ENCODE data around the gene PSMC3.
A peak's percentile ranks its signal among the peaks of the same experiment; 100 is the strongest.
"Not testable (repeated sequence)": the region's sequence is repeated elsewhere in the genome, so short reads cannot be mapped to it uniquely, and the experiment has no call there.

PSMC3 gene

DNA sequence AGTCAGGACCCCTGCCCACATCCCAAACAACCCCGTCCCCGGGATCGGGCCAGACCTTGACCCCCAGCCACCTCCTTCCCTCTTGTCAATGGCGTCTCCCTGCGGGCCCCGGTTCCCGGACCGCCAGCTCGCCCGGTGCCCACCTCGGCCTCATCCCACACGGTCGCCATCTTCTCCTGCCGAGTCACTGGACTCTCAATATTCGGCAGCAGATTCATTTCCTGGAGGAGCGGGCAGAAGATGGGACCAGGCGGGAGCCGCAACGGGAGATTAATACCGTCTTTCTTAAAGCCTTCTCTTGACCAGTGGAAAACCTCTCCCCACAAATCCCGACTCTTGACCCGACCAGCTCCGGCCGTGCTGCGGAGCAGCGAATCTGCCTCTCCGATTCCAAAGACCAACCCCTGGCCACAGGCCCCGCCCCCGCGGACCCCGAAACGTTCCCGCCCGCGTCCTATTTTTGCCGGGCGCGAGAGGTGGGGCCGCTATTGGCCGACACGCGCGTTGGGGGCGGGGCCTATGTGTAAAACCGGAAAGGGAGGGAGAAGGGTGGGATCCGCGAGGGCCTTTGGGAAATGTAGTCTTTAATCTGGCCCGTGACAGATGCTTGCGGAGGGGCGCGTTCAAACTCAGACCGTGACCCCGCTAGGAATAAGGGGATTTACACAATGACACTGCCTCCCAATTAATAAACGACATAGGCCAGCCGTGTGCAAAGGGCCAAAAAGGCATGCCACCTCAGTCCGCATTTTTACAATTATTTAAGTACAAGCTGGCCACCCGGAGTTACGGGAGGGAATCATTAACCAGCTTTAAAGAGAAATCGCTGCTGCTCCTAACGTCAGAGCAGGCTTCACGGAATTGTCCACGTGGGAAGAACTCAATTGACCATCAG, at the start of gene PSMC3:
PSMC3 (minus strand) TSS at position 378 of the 895 bp plus-strand sequence; CDS start at position 218, 160 bp downstream.
- ATAC-seq (peak; percentile 96), DNase-seq (ENCODE audit: low spot score in 2 of 2) (peak; percentile 98 to 99)
- H3K27ac Mint-ChIP-seq: peak within 1 kb of the TSS; percentile 100
- H3K4me3 Mint-ChIP-seq: peak within 1 kb of the TSS; percentile 100
- H3K36me3 Mint-ChIP-seq: peaks cover 52% of the 10 kb centered on the region
- H3K4me1 Mint-ChIP-seq: peaks cover 31% of the 10 kb centered on the region
- H3K9me3 Mint-ChIP-seq: no peaks in the 10 kb centered on the region

DNA sequence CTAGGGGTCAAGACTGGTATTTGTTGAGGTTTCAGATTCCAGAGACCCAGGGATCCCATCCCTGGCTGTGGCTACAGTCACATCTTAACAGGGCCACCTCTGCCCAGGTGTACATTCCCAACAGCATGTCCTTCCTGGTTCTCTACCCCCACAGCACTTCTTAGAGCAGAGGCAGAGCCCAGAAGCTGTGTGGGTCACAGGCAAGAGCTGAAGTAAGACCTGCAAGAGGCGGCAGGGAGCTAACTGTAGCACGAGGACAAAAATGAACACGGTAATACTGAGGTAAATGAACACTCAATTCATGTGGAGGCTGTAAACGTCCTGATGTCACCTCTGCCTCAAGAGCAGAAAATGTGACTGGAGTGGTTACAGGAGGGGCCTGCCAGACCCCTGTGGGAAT, 44.4 kb upstream of the PSMC3 start:
- Mint-ChIP-seq H3K36me3 (peaks cover 98% of the 10 kb centered on the region), H3K4me1 (peaks cover 29% of the 10 kb centered on the region), H3K27ac (peak overlapping the region; percentile 90), H3K9me3 (no peaks in the 10 kb centered on the region), H3K4me3 (no peak overlapping the region)
- ATAC-seq (no peak), DNase-seq (ENCODE audit: low spot score in 2 of 2) (no peak)

DNA sequence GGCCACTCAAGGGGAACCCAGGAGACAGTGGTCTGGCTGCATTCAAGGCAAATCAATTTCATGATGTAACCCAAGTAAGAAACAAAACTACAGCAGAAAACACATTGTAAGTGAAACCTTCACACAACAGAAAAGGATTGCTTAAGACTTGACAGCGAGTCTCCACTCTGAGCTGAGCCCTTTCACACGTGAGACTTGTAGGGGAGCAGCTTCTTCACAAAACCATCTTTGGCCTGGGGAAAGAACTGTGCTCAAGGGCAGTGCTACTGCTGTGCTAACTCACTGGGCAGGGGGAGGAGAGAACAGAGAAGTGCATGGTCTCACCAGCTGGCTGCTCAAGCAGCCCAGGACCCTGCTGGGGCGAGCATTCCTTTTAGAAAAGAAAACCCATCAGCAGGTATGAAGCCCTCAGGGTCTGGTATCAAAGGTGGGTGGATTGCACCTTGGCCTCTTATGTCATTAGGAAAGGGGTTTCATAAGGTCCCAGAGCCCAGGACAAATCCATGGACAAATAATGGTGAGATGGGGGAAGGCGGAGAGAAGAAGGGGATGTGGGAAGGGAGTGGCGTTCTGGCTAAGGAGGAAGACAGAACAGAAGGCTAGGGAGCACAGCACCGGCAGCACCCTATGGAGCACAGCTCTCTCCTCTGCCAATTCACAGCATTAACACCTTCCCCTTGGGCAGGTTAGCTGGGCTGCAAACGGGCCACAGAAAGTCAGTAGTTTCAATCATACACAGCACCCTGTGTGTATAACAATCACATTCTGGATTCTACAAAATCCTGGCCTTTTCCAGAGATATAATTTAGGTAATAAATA, 43.3 kb upstream of the PSMC3 start:
- Mint-ChIP-seq H3K27ac (peak overlapping the region; percentile 80), H3K4me3 (no peak overlapping the region), H3K9me3 (no peaks in the 10 kb centered on the region), H3K36me3 (peaks cover 98% of the 10 kb centered on the region), H3K4me1 (peaks cover 34% of the 10 kb centered on the region)
- no peak for DNase-seq (ENCODE audit: low spot score in 2 of 2)
- ATAC-seq: no peak

DNA sequence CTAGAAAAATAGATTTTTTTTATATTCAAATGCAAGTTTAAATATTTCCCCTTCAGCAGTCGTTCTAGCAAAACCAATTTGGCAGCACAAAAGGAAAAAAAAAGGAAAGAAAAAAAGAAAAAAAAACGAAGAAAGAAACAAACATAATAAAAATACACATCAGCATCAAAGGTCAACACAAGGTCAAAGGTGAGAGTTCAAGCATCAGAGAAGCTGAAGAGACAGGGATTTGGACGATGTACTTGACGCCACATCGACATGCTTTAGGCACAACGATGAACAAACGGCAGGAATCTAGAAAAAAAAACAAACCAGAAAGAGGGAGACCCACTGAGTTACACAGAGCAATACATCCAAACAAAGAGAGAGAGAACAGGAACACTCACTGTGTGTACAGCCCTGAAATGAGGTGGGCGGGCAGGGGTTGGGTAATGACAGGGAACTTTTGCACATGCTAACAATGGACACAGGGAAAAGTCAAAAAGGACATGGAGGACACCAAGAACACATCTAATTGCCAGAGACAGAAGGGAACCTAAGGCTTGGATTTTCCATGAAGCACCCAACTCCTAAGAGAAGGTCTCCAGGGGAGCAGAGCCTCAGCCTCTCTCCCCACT, 42.5 kb upstream of the PSMC3 start:
- Mint-ChIP-seq H3K4me3 (no peak overlapping the region), H3K9me3 (no peaks in the 10 kb centered on the region), H3K27ac (peak overlapping the region; percentile 80), H3K4me1 (peaks cover 34% of the 10 kb centered on the region), H3K36me3 (peaks cover 98% of the 10 kb centered on the region)
- DNase-seq (ENCODE audit: low spot score in 2 of 2) (no peak), ATAC-seq (no peak)

DNA sequence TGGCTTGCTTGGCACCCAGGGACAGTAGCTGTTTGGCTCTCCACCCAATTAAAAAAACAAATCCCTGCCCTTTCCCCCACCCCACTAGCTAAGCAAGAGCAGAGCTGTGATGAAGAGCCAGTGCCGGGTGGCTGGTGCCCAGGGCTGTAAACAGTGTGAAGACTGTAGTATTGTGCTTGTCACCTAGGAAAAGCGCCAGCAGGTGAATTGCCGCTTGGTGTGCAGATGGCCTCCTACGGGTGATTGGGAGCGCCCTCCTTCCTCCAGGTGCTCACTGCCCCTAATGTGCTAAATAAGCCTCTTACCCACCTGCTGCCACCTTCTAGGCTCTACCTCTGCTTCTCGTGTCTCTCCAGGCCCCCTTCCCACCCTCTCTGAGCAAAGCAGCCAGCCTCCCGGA, 41.1 kb upstream of the PSMC3 start:
- H3K9me3 Mint-ChIP-seq: no peaks in the 10 kb centered on the region
- H3K27ac Mint-ChIP-seq: peak overlapping the region; percentile 80
- H3K36me3 Mint-ChIP-seq: peaks cover 94% of the 10 kb centered on the region
- no peak overlapping the region for H3K4me3 Mint-ChIP-seq
- ATAC-seq: no peak
- DNase-seq (ENCODE audit: low spot score in 2 of 2): no peak
- peaks cover 34% of the 10 kb centered on the region for H3K4me1 Mint-ChIP-seq

DNA sequence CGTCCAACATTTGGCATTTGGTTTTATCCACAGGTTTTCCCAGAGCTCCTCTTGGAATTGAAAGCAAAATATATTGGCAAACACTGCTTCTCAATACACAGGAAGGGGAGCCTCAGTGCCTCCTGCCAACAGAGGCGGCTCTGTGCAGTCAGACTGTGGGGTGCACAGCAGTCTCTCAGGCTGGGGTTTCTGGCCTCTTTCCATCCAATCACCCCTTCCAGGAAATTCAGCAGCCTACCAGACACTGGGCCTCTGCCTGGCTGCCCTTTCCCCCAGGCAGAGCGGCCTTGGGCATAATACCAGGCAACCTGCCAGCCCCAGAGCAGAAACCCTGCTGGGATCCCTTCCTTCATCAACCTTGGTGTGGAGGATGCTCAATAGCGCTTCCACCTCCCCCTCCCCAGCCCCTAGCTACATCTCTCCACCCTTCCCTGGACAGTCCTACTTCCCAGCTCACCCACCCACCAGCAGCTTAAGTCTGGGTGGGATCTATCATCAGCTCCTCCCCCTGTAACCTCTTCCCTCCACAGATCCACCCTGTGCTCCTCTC, 40.5 kb upstream of the PSMC3 start:
- Mint-ChIP-seq H3K4me1 (peaks cover 34% of the 10 kb centered on the region), H3K36me3 (peaks cover 92% of the 10 kb centered on the region), H3K27ac (peak overlapping the region; percentile 80), H3K9me3 (no peaks in the 10 kb centered on the region), H3K4me3 (no peak overlapping the region)
- DNase-seq (ENCODE audit: low spot score in 2 of 2): no peak
- ATAC-seq: no peak

DNA sequence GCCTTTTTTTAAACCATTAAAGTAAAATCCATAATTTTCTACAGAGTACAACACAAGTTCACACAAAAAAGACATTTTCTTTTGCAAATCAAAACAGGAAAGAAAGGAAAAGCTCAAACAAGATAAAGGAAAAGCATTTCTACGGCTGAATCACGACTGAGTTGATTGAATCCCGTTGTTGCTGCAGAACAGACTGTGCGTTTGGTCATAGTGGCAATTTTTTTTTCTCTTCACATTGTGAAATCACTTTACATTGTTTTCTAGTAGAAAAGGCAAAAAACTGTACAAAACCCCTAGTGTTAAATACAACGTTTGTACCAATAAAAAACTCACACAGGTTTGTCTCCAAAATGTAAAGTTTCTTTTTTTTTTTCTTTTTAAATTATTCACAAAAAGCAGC, 40.0 kb upstream of the PSMC3 start:
- H3K27ac Mint-ChIP-seq: peak overlapping the region; percentile 80
- no peaks in the 10 kb centered on the region for H3K9me3 Mint-ChIP-seq
- H3K4me1 Mint-ChIP-seq: peaks cover 34% of the 10 kb centered on the region
- ATAC-seq (no peak), DNase-seq (ENCODE audit: low spot score in 2 of 2) (no peak)
- H3K36me3 Mint-ChIP-seq: peaks cover 86% of the 10 kb centered on the region
- no peak overlapping the region for H3K4me3 Mint-ChIP-seq

DNA sequence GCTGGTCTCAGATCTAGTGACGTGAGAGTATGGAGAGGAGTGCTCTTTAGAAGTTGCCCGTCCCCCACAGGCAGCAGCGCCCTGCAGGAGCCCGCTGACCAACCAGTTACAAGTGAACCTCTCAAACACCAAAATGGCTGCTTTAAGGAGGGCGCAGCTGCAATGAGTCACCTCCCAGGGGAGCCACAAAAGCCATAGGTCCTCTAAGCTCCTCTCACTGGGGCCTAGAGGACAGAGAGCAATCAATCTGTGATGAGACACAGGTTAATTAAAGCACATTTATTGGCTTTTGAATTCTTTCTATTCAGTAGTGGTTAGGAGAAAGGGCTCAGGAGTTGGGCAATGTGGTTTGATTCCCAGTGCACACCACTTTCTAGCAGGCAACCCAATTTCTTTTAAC, 38.2 kb upstream of the PSMC3 start:
- Mint-ChIP-seq H3K36me3 (peaks cover 76% of the 10 kb centered on the region), H3K27ac (no peak overlapping the region), H3K4me1 (peaks cover 29% of the 10 kb centered on the region), H3K4me3 (no peak overlapping the region), H3K9me3 (no peaks in the 10 kb centered on the region)
- no peak for ATAC-seq
- no peak for DNase-seq (ENCODE audit: low spot score in 2 of 2)

DNA sequence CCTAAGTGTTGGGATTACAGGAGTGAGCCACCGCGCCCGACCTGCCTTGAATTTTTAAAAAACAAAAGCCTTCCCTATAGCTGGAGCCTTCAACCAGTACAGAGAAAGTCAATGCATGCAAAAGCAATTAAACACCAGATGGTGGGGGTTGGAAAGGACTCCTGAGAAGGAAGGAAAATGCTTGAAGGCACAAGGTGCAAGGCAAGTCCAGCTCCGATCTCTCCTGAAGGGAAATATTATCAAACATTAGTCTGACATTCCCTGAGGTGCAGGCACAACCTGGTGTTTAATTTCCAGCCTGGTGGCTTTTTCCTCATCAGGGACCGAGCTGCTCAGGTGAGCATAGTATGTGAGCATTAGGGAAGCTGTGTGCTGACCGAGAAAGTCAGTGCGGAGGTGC, 35.6 kb upstream of the PSMC3 start:
- no peak for ATAC-seq
- Mint-ChIP-seq H3K36me3 (peaks cover 55% of the 10 kb centered on the region), H3K4me1 (peaks cover 7% of the 10 kb centered on the region), H3K9me3 (no peaks in the 10 kb centered on the region), H3K27ac (peak overlapping the region; percentile 53), H3K4me3 (no peak overlapping the region)
- no peak for DNase-seq (ENCODE audit: low spot score in 2 of 2)

DNA sequence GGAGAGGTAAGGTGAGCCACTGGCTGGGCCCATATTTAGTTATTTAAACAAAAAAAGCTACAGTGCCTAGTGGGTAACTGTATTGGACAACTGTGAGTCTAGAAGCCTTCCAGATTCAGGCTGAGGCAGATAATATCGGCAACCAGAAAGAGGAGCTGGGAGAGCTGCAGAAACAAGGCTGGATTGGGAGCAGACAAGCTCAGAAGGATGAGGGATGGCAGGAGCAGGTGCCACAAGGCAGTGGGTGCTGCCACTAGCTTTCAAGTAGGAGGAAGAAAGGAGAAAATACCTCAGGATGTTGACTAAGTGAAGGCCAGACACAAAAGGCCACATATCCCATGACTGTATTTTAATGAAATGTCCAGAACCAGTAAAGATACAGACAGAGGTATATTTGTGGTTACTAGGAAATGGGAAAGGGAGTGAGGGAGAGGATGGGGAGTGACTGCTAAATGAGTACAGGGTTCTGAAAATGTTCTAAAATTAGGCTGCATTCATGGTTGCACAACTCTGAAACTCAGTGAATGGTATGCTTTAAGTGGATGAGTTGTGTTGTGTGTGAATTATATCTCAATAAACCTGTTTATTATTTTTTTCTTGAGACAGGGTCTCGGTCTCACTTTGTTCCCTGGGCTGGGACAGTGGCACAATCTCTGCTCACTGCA, 34.5 kb upstream of the PSMC3 start:
- DNase-seq (ENCODE audit: low spot score in 2 of 2) (no peak), ATAC-seq (no peak)
- Mint-ChIP-seq H3K4me3 (no peak overlapping the region), H3K9me3 (no peaks in the 10 kb centered on the region), H3K27ac (peak overlapping the region; percentile 64), H3K4me1 (peaks cover 5% of the 10 kb centered on the region), H3K36me3 (peaks cover 45% of the 10 kb centered on the region)

DNA sequence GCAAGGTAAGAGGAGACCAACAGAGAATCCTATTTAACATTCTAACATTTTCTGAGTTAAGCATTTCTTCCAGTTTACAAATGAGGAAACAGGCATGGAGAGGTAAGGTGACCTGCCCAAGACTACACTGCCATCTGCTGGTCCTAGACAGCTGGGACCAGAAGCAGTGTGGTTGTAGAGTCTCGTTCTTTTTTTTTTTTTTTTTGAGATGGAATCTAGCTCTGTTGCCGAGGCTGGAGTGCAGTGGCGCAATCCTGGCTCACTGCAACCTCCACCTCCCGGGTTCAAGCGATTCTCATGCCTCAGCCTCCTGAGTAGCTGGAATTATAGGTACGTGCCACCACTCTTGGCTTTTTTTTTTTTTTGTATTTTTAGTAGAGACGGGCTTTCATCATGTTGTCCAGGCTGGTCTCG, 28.0 kb upstream of the PSMC3 start:
- DNase-seq (ENCODE audit: low spot score in 2 of 2) (peak; percentile 14 to 55), ATAC-seq (peak; percentile 87)
- H3K36me3 Mint-ChIP-seq, H3K4me3 Mint-ChIP-seq, H3K27ac Mint-ChIP-seq, H3K4me1 Mint-ChIP-seq, H3K9me3 Mint-ChIP-seq: not testable (repeated sequence)

DNA sequence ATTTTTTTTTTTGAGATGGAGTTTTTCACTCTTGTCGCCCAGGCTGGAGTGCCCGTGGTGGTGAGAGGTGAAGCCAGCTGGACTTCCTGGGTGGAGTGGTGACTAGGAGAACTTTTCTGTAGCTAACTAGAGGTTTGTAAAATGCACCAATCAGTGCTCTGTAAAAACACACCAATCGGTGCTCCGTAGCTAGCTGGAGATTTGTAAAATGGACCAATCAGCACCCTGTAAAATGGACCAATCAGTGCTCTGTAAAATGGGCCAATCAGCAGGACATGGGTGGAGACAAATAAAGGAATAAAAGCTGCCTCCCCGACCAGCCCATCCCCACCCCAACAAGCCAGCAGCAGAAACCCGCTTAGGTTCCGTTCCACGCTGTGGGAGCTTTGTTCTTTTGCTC, 27.1 kb upstream of the PSMC3 start:
- Mint-ChIP-seq H3K4me1 (peaks cover 4% of the 10 kb centered on the region), H3K36me3 (no peaks in the 10 kb centered on the region), H3K27ac (no peak overlapping the region), H3K9me3 (no peaks in the 10 kb centered on the region), H3K4me3 (no peak overlapping the region)
- DNase-seq (ENCODE audit: low spot score in 2 of 2) (no peak), ATAC-seq (no peak)

DNA sequence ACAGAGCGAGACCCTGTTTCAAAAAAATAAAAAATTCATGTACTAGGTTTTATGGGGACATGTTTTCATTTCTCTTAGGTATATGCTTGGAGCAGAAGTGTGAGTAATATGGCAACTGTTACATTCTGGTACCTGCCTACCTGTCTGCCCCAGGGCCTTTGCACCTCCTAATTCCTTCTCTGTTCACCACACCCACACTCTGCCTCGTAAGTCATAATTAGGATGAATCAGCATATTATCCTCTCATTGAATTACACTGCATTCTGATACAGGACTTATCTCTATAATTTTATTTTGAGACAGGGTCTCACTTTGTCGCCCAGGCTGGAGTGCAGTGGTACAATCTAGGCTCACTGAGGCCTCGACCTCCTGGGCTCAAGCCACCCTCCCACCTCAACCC, 25.8 kb upstream of the PSMC3 start:
- Mint-ChIP-seq H3K27ac (no peak overlapping the region), H3K9me3 (no peaks in the 10 kb centered on the region), H3K36me3 (no peaks in the 10 kb centered on the region), H3K4me3 (no peak overlapping the region), H3K4me1 (peaks cover 4% of the 10 kb centered on the region)
- no peak for DNase-seq (ENCODE audit: low spot score in 2 of 2)
- no peak for ATAC-seq

DNA sequence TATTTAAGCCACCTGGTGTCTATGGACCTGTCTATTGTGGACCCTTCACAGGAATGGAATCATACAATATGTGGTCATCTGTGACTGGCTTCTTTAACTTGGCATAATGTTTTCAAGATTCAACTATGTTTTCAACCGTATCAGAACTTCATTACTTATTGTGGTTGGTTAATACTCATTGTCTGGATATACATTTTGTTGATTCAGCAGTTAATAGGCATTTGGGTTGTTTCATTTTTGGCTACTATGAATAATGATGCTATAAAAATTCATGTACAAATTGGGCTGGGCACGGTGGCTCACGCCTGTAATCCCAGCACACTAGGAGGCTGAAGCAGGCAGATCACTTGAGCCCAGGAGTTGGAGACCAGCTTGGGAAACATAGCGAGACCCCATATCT, 25.2 kb upstream of the PSMC3 start:
- no peak overlapping the region for H3K4me3 Mint-ChIP-seq
- no peaks in the 10 kb centered on the region for H3K36me3 Mint-ChIP-seq
- H3K4me1 Mint-ChIP-seq: peaks cover 4% of the 10 kb centered on the region
- H3K27ac Mint-ChIP-seq: no peak overlapping the region
- H3K9me3 Mint-ChIP-seq: no peaks in the 10 kb centered on the region
- ATAC-seq (no peak), DNase-seq (ENCODE audit: low spot score in 2 of 2) (no peak)

DNA sequence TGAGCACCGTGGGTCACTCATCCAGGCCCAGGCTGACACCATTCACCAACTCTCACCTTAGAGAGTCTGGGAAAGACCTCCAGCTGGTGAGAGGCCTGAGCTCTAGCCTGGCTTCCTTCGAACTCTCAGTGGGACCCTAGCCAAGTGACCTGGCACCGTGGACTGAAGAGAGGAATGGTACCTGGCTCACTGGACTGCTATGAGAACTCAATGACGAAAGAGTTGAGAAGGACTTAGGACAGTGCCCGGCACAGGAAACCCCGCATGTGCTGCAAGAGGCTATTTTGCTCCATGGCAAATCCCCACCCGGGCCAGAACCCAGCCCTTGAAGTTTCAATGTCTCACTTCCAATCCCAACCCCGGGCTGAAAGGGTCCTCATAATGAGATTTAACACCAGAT, 23.3 kb upstream of the PSMC3 start:
- no peak for DNase-seq (ENCODE audit: low spot score in 2 of 2)
- Mint-ChIP-seq H3K4me1 (peaks cover 4% of the 10 kb centered on the region), H3K27ac (no peak overlapping the region)

More for the DNA sequence above, 23.3 kb upstream of the PSMC3 start:
- Mint-ChIP-seq H3K36me3 (no peaks in the 10 kb centered on the region), H3K4me3 (no peak overlapping the region), H3K9me3 (no peaks in the 10 kb centered on the region)
- ATAC-seq: no peak

Measured in stimulated activated effector memory CD8-positive, alpha-beta T cell treated with anti-CD3 and anti-CD28 coated beads, Interleukin-12 subunit alpha, Interleukin-12 subunit beta, amount 100 ng/mL, for 72 hours (primary cell).